Epithelial cell of proximal tubule (primary cell): Measurements from ENCODE around the gene COL6A2. TPM values are rescaled to one million over a fixed set of nuclear protein-coding genes. Genes with fewer than 3 reads are reported as not detected.

Experiments used
- DNase-seq: peaks from one replicate; pipeline ENCODE4 v3.0.0-alpha.2; 2011; ENCODE audit warnings: low read depth
- H3K4me3 ChIP-seq: 2 replicates; pipeline ENCODE4 v1.5.1; 2011; ENCODE audit warnings: low read depth, mild to moderate bottlenecking, low read length
- total RNA-seq: library from RNA; depleted of rRNA; stranded (reverse); fragments of >200 nt; gene quantifications from 2 replicates; pipeline ENCODE4 v1.2.3, GENCODE V29; 2015
- TF ChIP-seq, protein P1 (sequence below): conservative IDR thresholded peaks from 2 replicates; pipeline ENCODE4 v1.5.1; 2012; ENCODE audit warnings: low read depth, mild to moderate bottlenecking, low read length

Gene COL6A2
- total RNA-seq, 1 donor from 2014 or later, result 138 TPM

DNA sequence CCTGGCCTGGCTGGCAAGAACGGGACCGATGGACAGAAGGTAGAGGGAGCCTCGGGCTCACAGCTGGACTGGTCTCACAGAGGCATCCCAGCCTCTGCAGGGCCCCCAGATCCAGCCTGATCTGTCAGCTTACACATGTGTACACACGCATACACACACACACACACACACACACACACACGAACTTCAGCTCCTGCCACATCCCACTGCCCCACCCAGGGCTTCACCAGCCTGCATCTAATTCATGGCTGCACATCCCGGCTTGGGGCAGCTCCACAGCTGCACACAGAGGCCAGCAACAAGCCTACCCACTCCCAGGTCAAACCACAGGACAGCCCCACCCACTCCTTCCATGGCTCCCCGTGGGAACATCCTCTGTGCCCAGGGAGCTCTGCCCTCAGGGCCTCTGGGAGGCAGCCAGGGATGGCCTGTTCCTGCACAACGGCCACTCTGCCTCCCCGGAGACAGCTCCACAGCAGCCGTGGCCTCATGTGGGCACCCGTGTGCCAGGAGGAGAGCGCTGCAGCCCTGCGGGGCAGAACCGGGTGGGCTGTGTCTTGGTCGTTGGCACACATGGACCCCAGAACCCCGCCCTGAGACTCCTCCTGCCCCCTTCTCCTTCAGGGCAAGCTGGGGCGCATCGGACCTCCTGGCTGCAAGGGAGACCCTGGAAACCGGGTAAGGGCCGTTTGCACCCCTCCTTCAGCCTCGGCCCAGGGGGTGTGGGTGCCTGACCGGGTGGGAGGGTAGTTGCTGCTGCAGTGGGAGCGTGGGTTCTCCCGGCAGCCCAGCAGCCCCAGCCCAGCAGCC is 19.1 kb downstream of the COL6A2 start:
- no peak for DNase-seq
- TF ChIP-seq, protein P1, sequence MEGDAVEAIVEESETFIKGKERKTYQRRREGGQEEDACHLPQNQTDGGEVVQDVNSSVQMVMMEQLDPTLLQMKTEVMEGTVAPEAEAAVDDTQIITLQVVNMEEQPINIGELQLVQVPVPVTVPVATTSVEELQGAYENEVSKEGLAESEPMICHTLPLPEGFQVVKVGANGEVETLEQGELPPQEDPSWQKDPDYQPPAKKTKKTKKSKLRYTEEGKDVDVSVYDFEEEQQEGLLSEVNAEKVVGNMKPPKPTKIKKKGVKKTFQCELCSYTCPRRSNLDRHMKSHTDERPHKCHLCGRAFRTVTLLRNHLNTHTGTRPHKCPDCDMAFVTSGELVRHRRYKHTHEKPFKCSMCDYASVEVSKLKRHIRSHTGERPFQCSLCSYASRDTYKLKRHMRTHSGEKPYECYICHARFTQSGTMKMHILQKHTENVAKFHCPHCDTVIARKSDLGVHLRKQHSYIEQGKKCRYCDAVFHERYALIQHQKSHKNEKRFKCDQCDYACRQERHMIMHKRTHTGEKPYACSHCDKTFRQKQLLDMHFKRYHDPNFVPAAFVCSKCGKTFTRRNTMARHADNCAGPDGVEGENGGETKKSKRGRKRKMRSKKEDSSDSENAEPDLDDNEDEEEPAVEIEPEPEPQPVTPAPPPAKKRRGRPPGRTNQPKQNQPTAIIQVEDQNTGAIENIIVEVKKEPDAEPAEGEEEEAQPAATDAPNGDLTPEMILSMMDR, result no peak
- H3K4me3 ChIP-seq, result no peak overlapping the region

DNA sequence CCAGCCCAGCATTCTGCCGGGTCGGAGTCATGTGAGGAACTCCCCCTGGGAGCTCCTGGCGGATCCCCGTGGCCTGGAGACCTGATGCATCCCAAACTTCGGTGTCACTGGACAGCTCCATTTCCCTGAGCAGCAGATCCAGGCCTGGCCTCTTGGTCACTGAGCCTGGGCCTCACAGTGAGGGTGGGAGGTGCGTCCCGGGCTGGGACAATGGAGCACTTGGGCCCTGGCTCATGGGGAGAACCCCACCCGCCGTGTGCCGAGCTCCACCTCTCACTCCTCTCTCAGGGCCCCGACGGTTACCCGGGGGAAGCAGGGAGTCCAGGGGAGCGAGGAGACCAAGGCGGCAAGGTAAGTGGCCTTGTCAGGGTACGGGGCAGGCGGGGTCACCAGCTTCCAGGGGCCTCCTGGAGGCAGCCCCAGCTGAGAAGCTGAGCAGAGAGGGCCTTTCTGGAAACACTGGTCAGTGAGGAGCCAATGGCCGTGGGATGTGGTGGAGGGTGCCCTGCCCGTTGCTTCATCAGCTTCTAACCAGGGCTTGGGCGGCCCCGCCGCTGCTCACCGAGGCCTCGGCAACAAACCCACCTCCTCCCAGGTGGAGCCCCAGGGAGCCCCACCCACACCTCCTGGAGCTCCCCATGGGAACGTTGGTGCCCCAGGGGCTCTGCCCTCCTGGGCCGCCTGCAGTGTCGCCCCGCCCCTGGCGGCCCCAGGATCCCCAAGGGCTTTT is 19.8 kb downstream of the COL6A2 start:
- DNase-seq, result no peak
- H3K4me3 ChIP-seq, result no peak overlapping the region
- TF ChIP-seq, protein P1, result no peak

DNA sequence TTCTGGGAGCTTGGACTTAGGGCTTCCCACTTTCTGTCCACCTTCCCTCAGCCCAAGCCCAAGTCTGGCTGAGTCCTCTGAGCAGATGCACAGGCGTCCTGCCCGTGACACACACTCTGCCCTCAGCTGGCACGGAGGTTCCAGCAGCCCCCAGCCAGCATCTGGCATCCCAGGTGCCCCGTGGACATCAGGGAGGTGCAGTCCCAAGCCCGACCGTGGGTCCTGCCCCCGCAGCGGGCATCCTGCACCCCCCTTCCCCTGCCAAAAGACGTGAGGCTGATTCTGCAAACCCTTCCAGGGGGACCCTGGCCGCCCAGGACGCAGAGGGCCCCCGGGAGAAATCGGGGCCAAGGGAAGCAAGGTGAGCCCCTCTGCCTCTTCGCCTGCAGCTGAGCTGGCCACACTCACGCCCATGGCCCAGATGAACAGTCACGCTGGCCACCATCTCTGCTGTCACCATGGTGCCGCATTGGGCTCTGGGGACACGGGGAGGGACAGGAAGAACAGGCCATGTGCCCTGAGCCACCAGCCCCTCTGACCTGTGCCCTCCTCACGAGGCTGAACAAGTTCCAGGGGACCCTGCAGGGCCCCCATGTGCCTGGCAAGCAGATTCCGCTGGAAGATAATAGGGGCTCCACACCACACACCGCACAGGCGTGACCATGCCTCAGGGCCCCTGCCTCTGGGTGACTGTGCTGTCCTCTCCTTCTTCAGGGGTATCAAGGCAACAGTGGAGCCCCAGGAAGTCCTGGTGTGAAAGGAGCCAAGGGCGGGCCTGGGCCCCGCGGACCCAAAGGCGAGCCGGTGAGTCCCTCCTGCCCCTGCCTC is 20.6 kb downstream of the COL6A2 start:
- TF ChIP-seq, protein P1, result no peak
- no peak for DNase-seq
- no peak overlapping the region for H3K4me3 ChIP-seq

DNA sequence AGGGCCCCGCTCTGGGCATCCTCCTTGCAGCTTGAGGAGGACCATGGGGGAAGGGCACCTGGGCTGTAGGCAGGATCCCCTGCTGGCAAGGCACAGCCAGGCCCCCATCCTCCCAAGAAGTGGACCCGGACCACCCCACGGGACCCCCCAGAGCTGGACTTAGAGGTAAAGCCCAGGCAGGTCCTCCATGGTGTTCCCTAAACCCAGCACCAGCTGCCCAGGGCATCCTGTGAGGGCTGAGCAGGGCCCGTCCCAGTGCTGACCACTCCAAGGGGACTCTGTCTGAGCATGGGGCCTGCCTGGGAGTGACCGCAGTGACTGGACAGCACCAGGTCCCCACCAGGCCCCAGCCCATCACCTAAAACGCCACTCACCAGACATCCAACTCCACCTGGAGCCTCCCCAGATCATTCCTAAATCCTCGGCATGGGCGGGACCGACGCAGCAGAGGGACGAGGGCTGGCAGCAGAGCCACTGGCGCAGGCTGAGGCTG is 21.3 kb downstream of the COL6A2 start:
- TF ChIP-seq, protein P1, result no peak
- no peak for DNase-seq
- H3K4me3 ChIP-seq, result no peak overlapping the region

DNA sequence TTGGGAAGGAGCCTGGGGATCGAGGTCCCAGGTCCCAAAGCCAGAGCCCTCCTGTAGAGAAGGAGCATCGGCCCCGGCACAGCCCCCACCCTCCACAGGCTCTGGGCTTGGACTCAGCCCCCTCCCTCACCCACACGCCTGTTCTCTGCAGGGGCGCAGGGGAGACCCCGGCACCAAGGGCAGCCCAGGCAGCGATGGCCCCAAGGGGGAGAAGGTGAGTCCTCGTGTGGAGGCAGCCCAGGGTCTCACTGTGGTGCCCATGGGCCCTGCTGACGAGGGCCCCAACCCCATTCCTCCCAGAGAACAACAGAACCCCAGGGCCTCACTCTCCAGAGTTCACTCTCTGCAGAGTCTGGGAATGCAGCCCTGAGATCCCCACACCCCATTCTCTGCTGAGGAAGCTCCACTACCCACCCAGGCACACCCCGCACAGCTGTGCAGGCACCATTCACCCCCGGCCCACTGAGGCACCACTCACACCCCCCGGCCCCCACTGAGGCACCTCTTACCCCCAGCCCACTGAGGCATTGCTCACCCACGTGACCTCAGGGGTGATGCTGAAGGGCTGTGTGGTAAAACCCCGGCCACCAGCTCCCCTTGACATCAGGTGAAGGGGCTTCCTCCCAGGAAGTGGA is 21.8 kb downstream of the COL6A2 start:
- no peak overlapping the region for H3K4me3 ChIP-seq
- no peak for DNase-seq
- TF ChIP-seq, protein P1, result no peak
